GM18507 (cell line): ENCODE results near the gene PIGH.

Source experiments
- DNase-seq: peaks from one replicate; pipeline ENCODE4 v3.0.0; 2011; ENCODE audit warnings: low read depth; ENCODE audit not compliant: insufficient read length; ENCODE audit errors: extremely low spot score
- FAIRE-seq: peaks from 2 replicates; lab custom pipeline; 2011; peaks lifted over from hg19 to GRCh38; lab: Jason Lieb, UNC

The PIGH gene

GRCh38 chr14:67577909-67578749, 21.9 kb downstream of the PIGH start:
- FAIRE-seq (no peak), DNase-seq (no peak)

GRCh38 chr14:67577181-67577808, 22.8 kb downstream of the PIGH start:
- no peak for DNase-seq
- no peak for FAIRE-seq

- FAIRE-seq (no peak), DNase-seq (no peak)
Measured at GRCh38 chr14:67576216-67576955, 23.7 kb downstream of the PIGH start.

GRCh38 chr14:67575684-67576083, 24.4 kb downstream of the PIGH start:
- DNase-seq: no peak
- FAIRE-seq: no peak

DNA sequence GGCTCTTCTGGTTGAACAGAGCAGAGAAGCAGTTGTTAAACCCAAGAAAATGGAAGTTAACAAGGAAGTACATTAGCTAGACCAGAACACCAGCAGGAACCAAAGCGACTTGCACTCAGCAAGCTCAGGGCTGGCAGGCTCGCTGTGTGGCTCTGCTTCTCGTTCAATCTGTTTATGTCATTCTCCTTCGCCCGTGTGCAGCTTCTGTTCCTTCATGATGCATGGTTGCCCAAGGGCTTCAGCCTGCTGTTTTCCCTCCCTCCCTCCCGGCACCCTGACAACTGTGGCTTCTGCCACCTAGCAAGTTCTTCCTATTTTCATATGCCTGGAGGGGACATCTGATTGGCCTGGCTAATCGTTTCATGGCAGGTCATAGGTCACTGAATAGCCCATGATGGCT, 25.3 kb downstream of the PIGH start:
- DNase-seq (no peak), FAIRE-seq (no peak)

DNA sequence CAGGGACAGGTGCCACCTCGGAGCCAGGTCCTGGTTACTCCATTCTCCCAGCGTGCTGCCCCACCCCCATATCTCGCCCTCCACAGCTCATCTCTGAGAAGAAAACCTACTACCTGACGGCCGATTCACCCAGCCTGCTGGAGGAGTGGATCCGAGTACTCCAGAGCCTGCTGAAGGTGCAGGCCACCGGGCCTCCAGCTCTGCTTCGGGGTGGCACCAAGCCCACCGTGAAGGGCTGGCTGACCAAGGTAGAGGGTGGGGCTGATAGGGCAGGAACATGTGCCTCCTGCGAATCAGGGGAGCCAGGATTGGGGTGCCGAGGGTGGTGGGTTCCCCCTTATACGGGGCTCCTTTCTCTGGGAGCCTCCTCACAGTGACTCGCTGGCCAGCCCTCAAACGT, 25.9 kb downstream of the PIGH start:
- FAIRE-seq (no peak), DNase-seq (no peak)

- DNase-seq (no peak), FAIRE-seq (no peak)
Measured at GRCh38 chr14:67573228-67574010, 26.6 kb downstream of the PIGH start.

DNA sequence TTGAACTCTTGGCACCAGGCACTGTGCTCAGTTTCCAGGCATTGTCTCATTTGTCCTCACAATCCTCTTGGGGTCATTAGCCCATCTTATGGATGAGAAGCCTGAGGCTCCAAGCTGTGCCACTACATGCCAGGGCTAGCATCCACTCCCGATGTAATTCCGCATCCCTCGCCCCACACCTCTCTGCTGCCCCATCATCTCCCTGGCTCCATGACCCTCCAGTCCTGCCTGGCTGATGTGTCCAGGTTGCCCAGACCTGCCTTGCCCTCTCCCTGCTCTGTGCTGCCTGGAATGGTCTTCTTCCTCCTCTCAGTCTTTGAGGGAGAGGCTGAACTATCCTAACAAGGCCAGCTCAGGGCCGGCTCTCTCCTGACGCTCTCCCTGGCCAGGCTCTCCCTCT, 27.5 kb downstream of the PIGH start:
- FAIRE-seq: no peak
- DNase-seq: no peak

- no peak for DNase-seq
- no peak for FAIRE-seq
Measured at GRCh38 chr14:67571991-67572323, 28.1 kb downstream of the PIGH start.

- DNase-seq (peak; percentile 54), FAIRE-seq (peak; percentile 91)
Measured at GRCh38 chr14:67571275-67571990, 28.6 kb downstream of the PIGH start.

DNA sequence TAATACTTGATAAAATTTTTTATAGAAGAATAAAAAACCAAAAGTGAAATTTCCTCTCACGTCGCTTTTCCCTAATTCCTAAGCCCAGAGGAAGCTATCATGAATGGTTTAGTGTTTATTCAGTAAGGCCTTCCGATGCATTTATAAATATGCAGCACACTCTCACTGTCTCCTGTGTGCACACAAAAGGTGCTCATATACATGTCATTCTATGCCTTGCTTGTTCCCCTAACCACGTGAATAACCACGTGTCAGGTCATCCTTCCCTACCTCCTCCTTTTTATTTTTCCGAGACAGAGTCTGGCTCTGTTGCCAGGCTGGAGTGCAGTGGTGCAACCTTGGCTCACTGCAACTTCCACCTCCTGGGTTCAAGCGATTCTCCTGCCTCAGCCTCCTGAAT, 29.6 kb downstream of the PIGH start:
- no peak for FAIRE-seq
- no peak for DNase-seq

DNA sequence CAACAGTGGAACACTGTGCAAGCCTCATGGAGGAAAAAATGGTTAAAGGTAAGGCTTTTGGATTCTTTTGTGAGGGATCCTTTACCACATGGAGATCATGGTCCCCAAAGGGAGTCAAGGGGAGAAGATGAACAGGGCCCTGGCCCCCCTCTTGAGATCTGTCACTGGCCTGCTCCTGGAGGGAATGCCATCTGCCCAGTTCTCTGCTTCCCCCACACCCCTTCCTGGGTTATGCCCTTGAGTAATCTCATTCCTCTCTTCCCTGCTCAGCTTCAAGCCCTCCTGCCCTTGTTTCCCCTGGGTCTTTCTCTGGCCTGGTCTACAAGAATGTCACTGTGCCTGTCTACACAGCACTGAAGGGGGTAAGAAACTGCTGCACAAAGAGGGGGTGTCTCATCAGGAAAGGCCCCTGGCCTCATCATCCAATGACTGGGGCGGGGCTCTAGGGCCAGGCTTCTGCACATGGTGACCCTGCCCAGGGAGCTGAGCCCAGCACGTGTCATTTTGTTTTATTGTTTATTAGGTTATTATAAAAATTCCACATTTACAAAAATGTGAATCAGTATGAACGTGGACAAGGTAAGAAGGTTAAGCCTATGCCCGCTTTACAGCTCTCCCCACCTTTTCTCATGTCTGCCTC, 30.3 kb downstream of the PIGH start:
- no peak for FAIRE-seq

DNA sequence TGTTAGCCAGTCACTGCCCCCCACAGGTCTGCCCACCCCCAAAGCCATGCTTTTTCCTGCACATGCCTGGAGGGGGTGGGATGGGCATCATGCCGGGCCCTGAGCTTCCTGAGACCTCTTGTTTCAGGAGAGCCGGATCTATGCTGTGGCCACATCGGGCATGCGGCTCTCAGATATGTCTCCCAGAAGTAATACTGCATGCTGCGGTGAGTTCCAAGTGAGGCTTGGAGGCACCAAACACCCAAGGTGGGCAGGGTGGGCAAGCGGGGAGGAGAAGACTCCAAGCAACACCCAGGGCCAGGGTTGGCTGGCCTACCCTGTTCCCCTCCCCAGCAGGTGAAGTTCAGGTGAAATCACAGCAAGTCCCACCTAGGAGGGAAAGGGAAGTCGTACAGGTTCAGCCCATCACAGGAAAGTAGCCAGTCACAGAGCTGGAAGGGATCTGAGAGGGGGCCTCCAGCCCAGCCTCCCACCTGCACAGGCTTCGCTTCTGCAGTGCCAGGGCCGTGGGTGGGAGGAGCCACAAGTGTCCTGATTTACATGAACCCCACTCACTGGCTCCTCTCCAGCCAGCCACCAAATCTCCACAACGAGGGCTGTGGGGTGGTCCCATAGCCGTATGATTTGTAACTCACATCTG, 30.9 kb downstream of the PIGH start:
- no peak for DNase-seq
- FAIRE-seq: no peak

More for the DNA sequence above, 30.3 kb downstream of the PIGH start:
- no peak for DNase-seq

- FAIRE-seq (no peak), DNase-seq (no peak)
Measured at GRCh38 chr14:67567654-67568053, 32.4 kb downstream of the PIGH start.

DNA sequence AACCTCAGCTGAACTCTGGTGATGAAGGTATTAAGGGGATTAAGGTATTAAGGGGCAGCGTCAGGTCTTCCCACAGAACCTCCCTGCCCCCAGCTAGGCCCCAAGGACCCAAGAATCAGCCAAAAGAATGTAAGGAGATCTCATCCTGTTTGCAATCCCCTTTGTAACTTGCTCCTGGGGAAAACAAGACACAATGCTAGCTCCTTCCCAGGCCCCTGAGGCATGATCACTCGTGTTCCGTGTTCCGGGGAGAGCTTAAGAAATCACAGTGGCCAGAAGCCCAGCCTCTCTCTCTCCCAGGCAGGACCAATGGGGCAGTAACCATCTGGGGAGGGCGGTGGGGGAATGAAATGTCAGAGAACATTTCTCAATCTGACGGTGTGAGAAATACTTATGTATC, 33.2 kb downstream of the PIGH start:
- FAIRE-seq (no peak), DNase-seq (no peak)

DNA sequence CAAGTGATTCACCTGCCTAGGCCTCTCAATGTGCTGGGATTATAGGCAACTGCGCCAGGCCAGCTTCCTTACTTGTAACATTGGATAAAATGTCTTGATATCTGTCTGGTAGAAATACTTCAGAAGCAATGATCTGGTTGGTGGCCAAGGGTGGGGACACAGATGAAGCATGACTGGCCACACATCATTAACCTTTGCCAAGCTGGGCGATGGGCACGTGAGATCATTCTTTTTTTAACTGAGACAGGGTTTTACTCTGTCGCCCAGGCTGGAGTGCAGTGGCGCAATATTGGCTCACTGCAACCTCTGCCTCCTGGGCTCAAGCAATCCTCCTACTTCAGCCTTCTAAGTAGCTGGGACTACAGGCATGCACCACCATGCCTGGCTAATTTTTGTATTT, 35.8 kb downstream of the PIGH start:
- DNase-seq: no peak
- FAIRE-seq: no peak

GRCh38 chr14:67562776-67563150, 37.3 kb downstream of the PIGH start:
- no peak for FAIRE-seq
- DNase-seq: no peak

- no peak for DNase-seq
- no peak for FAIRE-seq
Measured at GRCh38 chr14:67562025-67562775, 37.9 kb downstream of the PIGH start.
